ENCODE measurements around the gene VWA8.
A peak's percentile ranks its signal among the peaks of the same experiment; 100 is the strongest.
"Not testable (repeated sequence)": the region's sequence is repeated elsewhere in the genome, so short reads cannot be mapped to it uniquely, and the experiment has no call there.

The VWA8 gene

DNA sequence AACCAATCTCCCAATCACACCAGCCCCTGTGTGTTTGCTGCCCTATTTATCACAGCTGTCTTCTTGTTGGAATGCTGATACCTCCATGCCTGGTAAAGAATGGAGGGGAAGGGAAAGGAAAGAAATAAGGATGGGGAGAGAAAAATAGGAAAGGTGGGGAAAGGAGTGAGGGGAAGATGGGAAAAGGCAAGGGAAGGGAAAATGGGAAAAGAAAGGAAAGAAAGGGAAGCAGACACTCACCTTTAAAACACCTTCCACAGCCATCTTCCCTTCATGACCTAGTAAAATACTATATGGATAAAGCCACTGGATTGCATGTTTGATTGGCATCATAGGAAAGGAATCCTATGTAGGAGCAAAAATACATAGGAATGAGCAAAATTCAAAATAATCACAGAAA is 77.8 kb downstream of the VWA8 start:
- no peak for DNase-seq (ENCODE audit: low read depth)

DNA sequence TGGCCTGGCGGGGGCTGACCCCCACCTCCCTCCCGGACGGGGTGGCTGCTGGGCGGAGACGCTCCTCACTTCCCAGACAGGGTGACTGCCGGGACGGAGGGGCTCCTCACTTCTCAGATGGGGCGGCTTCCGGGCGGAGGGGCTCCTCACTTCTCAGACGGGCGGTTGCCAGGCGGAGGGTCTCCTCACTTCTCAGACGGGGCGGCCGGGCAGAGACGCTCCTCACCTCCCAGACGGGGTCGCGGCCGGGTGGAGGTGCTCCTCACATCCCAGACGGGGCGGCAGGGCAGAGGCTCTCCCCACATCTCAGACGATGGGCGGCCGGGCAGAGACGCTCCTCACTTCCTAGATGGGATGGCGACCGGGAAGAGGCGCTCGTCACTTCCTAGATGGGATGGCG is 79.0 kb downstream of the VWA8 start:
- DNase-seq (ENCODE audit: low read depth), result not testable (repeated sequence)

More for the DNA sequence above, 77.8 kb downstream of the VWA8 start:
- TF ChIP-seq, protein P1, sequence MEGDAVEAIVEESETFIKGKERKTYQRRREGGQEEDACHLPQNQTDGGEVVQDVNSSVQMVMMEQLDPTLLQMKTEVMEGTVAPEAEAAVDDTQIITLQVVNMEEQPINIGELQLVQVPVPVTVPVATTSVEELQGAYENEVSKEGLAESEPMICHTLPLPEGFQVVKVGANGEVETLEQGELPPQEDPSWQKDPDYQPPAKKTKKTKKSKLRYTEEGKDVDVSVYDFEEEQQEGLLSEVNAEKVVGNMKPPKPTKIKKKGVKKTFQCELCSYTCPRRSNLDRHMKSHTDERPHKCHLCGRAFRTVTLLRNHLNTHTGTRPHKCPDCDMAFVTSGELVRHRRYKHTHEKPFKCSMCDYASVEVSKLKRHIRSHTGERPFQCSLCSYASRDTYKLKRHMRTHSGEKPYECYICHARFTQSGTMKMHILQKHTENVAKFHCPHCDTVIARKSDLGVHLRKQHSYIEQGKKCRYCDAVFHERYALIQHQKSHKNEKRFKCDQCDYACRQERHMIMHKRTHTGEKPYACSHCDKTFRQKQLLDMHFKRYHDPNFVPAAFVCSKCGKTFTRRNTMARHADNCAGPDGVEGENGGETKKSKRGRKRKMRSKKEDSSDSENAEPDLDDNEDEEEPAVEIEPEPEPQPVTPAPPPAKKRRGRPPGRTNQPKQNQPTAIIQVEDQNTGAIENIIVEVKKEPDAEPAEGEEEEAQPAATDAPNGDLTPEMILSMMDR (conservative IDR thresholded peaks at IDR 0.05; ENCODE audit: low read depth, low read length), result no peak
- no peak overlapping the region for H3K4me3 ChIP-seq (ENCODE audit: low read depth, low read length)

DNA sequence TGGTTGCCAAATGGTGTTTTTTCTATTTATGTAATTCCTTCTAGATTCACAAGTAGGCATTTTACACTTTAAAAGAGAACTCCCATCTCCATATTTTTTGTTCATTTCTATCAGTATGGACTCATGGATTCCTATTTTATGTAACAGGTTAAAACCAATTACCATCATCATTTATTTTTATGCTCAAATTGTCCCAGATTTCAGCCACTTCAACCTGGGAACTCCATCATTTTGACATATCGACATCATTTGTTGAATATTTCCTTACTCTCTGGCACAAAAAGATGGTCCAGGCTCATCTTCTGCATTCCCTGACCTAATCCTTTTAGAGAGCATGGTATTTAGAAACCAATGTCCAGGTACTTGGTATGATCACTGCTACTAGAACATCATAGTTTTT is 79.9 kb downstream of the VWA8 start:
- TF ChIP-seq, protein P1 (conservative IDR thresholded peaks at IDR 0.05; ENCODE audit: low read depth, low read length), result no peak
- no peak overlapping the region for H3K4me3 ChIP-seq (ENCODE audit: low read depth, low read length)
- no peak for DNase-seq (ENCODE audit: low read depth)

More for the DNA sequence above, 79.0 kb downstream of the VWA8 start:
- H3K4me3 ChIP-seq (ENCODE audit: low read depth, low read length), result not testable (repeated sequence)

DNA sequence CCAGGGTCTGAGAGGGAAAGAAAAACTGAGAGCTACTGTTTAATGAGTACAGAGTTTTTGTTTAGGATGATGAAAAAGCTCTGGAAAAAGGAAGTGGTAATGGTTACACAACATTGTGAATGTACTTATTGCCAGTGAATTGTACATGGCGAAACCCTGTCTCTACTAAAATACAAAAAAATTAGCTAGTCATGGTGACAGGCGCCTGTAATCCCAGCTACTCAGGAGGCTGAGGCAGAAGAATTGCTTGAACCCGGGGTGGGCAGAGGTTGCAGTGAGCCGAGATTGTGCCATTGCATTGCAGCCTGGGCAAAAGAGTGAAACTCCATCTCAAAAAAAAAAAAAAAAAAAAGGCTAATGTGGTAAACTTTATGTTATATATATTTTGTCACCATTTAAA is 96.3 kb downstream of the VWA8 start:
- peak; percentile 64 for DNase-seq (ENCODE audit: low read depth)
- H3K4me3 ChIP-seq (ENCODE audit: low read depth, low read length), result no peak overlapping the region
- TF ChIP-seq, protein P1 (conservative IDR thresholded peaks at IDR 0.05; ENCODE audit: low read depth, low read length), result no peak

DNA sequence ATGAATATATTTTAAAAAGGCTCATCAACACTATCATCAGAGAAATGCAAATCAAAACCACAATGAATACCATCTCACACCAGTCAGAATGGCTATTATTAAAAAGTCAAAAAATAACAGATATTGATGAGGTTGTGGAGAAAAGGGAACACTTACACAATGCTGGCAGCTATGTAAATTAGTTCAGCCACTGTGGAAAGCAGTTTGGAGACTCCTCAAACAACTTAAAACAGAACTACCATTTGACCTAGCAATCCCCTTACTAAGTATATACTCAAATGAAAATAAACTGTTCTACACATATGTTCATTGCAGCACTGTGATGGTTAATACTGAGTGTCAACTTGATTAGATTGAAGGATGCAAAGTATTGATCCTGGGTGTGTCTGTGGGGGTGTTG is 98.2 kb downstream of the VWA8 start:
- not testable (repeated sequence) for DNase-seq (ENCODE audit: low read depth); H3K4me3 ChIP-seq (ENCODE audit: low read depth, low read length)

DNA sequence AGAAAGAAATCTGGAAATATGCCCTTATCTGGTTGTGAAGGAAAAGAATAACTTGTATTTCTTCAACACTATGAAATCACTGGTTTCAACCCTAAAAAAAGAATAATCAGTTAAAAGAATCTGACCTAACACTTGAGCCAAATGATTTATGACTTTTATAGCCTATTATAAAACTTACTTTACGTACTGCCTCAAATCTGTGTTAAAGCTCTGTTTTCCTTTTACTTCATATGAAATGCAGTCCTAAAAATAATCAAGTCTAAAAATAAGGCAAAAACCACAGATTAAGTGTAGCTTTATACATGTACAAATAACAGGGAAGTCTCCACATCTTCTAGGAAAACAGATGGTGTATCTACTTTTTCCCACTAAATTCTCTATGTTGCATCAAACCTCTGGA is 101.3 kb downstream of the VWA8 start:
- no peak for DNase-seq (ENCODE audit: low read depth)

DNA sequence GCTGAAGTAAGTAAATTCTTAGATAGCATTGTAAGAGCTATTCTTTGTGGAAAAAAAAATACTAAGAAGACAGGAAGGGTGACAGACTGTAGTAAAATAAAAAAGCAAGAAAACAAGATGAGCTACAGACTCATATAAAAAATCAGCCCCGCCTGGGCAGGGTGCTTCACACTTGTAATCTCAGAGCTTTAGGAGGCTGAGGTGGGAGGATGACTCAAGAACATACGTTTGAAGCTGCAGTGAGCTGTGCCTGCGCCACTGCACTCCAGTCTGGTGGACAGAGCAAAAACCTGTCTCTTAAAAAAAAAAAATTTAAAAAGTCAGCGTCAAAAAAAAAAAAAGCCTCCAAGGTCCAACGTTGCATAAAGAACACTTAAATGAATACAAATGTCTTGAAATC is 102.1 kb downstream of the VWA8 start:
- no peak overlapping the region for H3K4me3 ChIP-seq (ENCODE audit: low read depth, low read length)
- TF ChIP-seq, protein P1 (conservative IDR thresholded peaks at IDR 0.05; ENCODE audit: low read depth, low read length), result no peak
- DNase-seq (ENCODE audit: low read depth), result peak; percentile 26

More for the DNA sequence above, 101.3 kb downstream of the VWA8 start:
- no peak overlapping the region for H3K4me3 ChIP-seq (ENCODE audit: low read depth, low read length)
- TF ChIP-seq, protein P1 (conservative IDR thresholded peaks at IDR 0.05; ENCODE audit: low read depth, low read length), result no peak

DNA sequence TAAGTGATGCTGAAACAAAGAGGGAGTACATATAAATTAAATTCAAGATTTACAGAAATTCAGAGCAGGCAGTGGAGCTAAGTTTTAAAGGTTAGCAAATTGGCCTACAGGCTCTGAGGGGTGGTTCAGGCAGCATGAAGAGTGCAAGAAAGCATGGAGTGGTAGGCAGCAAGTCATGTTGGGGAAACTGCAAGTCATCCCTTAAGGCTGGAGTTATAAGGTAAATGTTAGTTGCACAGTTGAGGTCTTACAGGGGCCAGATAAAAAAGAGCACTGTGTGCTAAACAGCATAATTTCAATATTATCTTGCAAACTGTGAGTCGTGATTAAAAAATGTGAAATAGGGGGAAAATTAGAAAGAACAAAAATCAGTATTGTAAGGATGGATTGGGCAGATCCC is 106.2 kb downstream of the VWA8 start:
- no peak overlapping the region for H3K4me3 ChIP-seq (ENCODE audit: low read depth, low read length)
- TF ChIP-seq, protein P1 (conservative IDR thresholded peaks at IDR 0.05; ENCODE audit: low read depth, low read length), result no peak
- DNase-seq (ENCODE audit: low read depth), result peak; percentile 30

All from choroid plexus epithelial cell (primary cell).